ENCODE data around the gene WDR27.
A peak's percentile ranks its signal among the peaks of the same experiment; 100 is the strongest.
"Not testable (repeated sequence)": the region's sequence is repeated elsewhere in the genome, so short reads cannot be mapped to it uniquely, and the experiment has no call there.

WDR27 gene

DNA sequence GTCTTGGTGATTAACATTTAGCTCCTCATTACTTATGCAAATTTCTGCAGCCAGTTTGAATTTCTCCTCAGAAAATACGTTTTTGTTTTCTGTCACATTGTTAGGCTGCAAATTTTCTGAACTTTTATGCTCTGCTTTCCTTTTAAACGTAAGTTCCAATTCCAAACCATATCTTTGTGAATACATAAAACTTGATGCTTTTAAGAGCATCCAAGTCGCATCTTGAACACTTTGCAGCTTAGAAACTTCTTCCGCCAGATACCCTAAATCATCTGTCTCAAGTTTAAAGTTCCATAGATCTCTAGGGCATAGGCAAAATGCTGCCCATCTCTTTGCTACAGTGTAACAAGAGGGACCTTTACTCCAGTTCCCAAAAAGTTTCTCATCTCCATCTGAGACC, 234.1 kb downstream of the WDR27 start:
- not testable (repeated sequence) for DNase-seq

DNA sequence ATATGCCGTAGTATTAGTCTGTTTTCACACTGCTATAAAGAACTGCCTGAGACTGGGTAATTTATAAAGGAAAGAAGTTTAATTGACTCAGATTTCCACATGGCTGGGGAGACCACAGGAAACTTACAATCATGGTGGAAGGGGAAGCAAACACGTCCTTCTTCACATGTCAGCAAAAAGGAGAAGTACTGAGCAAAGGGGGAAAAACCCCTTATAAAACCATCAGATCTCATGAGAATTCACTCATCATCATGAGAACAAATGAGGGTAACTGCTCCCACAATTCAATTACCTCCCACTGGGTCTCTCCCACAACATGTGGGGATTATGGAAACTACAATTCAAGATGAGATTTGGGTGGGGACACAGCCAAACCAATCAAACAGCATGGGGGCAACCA, 235.6 kb downstream of the WDR27 start:
- DNase-seq, result not testable (repeated sequence)

DNA sequence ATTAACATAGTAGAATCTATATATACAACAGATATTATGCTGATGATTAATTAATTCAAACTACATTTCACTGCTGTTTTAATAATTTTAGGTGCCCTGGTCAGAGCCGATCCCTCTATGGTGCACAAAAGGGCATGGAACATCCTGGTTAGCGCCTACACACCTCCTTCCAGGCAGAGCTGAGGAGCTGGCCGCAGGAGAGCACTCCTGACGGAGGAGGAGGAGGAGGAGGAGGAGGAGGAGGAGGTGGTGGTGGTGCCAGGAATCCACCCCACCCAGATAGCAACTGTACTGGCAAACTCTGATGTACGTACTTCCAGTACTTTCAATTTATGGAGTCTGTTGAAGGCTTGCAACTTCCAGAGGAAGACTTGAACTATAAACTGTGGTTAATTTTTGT, 244.1 kb downstream of the WDR27 start:
- DNase-seq, result no peak

DNA sequence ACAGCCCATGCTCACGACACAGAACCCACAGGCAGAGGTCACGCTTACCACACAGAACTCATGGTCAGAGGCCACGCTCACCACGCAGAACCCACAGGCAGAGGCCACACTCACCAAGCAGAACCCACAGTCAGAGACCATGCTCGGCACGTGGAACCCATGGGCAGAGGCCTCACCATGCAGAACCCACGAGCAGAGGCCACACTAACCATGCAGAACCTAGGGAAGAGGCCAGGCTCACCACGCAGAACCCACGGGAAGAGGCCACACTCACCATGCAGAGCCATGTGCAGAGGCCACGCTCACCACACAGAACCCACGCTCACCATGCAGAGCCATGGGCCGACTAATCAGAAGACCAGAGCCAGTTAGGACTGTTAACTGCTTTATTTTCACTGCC, 245.0 kb downstream of the WDR27 start:
- DNase-seq, result no peak

DNA sequence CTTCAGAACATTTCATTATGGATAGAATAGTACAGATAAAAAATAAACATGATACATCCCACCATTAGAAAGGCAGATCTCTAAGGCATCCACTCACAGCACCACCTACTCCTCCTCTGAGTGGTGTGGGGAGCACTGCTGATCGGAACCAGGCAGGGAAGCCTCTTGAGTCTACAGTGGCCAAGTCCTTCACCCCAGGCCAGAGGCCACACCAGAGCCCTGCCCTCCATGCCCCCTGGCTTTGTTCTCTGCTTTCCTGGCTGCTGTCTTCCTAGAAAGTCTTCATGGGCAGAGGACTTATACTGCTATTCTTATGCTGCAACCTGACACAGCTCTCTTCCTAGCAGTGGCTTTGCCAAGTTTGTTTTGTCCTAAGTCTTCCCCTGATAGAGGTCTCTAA, 246.4 kb downstream of the WDR27 start:
- DNase-seq, result no peak

DNA sequence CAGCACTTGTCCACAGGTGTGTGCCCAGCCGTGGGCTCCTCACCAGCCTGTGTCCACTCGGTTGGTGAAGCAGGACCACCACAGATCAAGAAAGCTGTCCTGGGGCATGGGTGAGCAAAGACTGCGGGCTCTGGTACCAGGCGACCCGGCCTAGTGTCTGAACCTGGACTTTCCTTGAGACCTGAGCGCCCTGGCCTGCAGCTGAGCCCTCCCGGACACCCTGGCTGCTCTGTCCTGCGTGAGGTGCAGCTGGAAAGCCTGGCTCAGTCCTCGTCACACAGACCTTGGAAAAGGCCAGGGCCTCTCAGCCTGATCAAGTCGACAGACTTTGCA, 247.0 kb downstream of the WDR27 start:
- no peak for DNase-seq

DNA sequence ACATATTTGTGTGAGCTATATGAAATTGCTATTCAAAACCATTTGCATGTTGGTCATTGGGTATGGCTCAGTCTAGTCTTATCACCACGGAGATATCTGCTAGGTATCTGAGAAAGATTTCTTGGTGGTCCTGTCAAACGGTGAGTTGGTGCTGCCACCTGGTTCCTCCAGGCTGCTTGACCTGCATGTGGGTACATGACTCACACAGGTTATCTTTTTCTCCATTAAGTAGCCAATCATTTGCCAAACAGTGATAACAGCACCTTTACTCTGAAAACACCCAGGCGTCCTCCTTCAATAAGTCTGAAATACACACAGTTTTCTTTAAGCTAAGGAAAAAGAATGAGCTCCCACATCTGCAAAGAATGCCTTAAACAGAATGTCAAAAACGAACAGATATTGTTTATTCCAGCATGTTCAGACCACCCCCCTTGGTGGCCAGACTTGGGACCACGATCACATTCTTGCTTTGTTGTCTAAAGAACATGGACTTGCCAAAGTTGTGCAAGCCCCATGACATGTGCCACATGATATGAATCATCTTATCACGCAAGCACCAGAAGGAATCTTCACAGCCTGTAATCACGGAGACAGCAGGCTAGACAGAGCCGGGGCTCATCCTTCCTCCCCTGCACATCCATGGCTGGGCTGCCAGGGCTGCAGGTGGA, 247.5 kb downstream of the WDR27 start:
- DNase-seq, result no peak

DNA sequence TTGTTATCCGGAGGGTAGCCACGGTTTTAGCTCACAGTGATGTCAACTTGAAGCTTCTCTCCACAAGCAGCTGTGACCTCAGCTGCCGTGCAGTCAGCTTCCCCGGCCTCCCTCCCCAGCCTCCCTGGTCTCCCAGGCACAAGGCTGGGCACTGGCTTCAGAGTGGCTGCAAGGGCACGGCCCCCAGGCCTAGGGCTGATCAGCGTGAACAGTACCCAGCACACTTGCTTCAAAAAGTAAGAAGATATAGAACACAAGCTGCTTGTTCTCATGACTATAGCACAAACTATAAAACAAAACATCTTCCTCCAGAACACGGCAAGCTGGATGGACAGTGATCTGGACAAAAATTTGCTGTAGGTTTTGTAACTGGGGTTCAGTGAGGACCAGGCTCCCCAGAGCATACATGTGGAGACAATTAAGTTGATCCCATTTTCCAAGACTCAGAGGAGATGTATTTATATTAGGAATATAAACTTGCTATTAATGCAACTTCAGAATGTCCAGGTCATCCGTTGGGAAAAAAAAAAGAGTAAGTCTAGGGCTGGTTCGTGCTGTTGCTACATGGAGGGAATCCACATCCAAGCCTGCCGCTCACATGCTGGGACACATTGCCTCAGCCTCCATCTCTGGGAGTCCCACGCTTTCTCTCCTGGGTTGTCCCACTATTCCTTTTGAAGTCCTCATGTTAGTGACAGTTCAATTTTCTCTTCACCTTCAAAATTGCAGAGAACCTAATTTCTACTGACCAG, 248.8 kb downstream of the WDR27 start:
- DNase-seq, result no peak

DNA sequence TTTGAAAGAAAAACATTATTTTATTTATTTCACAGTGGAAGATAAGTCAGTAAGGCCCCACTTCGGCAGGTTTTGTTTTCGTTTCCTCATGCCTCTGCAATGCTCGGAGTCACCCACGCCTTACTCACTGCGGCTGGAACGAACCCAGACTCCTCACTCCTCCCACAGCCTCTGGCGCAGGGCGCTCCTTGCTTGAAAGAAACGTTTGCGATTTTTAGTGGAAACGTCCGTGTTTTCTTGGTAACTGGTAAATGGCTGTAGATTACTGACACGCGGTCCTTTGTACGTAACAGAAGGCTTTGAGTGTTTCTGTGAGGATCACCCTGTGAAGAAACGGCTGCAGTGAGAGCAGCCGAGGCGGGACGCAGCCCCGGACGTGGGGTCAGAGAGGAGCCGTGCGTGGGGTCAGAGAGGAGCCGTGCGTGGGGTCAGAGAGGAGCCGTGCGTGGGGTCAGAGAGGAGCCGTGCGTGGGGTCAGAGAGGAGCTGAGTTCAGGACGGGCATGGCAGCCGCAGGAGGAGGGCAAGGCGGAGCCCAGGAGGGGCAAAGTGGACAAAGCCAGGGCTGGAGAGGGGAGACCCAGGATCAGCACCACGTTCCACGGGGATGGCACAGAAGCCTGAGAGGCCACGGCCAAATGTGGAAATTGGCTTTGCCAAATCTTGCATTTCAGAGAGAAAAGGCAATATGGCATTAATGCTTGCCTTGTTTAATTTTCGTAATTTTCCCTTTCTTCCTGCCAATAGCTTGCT, 249.5 kb downstream of the WDR27 start:
- DNase-seq, result peak in 1 of 2 experiments; percentile 5

DNA sequence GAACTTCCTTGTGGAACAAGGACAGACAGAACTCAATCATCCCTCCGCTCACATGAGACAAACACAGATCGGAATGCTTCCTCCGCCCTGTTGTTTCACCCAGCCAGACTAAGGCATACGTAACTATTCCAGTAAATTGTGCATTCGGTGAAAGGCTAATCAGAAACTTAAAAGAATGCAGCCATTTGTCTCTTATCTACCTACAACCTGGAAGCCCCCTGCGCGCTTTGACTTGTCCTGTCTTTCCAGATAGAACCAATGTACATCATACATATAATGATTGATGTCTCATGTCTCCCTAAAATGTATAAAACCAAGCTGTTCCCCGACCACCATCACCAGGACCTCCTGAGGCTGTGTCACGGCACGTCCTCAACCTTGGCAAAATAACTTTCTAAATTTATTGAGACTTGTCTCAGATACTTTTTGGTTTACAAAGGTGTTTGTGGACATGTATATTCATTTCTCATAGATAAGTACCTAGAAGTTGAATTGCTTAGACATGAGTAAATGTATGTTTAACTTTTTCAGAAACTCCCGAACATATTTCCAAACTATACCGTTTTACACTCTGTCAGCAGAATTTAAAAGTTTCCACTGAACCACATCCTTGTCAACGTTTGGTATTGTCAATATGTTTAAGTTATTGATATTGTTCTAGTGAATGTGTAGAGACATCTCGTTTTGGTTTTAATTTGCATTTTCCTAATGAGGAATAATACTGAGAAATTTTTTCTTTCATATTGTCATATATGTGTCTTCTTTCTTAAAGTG, 250.6 kb downstream of the WDR27 start:
- DNase-seq, result no peak

DNA sequence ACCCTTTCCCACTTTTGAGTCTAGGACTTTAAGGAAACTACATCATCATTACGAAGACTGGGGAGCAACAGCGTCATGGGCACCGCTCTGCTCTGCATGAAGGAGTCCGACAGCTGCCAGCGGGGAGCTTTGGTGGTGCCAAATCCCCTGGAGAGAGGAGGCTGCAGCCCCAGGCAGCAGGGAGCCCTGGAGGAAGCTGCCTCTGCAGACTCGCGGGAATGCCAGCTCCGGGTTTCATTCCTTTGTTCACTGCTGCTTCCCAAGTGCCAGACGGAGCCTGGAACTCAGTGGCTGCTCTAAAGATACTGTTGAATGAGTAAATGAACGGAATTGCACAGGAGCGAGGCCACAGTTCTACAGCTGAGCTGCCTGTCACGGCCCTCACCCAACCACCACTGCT, 251.7 kb downstream of the WDR27 start:
- DNase-seq, result no peak

DNA sequence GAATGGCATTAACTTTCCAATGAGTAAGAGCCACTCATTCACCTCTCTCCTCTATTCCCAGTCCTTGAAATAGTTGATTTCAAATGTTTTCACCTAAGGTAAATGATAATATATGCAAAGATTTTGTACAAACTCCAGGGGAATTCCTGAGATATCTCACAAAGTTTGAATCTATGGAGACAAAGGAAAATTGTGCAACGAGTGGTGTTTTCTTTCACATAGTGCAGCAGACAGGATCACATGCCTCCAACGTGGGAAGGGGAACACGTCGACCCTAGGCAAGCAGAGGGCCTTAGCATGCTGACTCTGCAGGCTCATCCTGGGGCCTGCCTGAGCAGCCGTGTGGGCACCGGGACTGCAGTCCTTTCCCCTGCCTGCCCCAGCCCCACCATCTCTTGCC, 252.6 kb downstream of the WDR27 start:
- no peak for DNase-seq

DNA sequence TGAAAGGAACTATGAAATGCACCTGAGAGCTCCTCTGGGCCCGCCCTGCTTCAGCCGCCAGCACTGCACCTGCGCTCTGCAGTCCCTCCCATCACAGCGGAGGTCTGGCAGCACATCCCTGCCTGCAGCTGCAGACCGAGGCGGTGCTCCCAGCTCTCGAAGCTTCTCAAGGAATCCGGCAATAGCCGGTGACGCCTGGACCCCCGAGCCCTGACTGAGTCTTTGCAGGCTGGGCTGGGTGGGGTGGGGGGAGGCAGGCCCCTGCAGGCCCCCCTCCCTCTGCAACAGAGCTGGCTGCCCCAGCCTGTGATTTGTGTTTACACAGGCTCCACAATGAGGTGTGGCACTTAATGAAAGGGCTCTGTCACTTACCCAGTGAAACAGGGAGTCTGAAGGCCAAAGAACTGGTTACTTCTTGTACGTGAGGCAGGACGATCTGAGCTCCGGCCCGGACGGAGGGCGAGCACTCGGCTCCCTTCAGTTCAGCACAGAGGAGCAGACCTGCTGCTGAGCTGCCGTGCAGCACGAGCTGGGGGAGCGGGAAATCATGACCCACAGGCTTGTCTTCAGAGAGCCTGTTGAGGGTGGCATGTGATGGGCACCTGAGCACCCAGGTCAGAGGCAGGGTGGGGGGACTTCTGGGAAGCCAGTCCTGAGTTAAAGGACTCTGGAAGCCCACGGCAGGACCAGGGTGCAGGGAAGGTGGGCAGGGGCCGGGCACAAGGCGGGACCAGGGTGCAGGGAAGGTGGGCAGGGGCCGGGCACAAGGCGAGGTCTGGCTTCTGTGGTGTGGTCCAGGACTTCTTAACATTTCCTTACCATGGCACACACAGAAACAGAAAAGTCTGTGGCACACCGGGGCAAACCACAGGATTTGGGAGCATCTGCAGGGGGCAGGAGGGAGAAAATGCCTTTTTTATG, 255.9 kb downstream of the WDR27 start:
- DNase-seq, result no peak

DNA sequence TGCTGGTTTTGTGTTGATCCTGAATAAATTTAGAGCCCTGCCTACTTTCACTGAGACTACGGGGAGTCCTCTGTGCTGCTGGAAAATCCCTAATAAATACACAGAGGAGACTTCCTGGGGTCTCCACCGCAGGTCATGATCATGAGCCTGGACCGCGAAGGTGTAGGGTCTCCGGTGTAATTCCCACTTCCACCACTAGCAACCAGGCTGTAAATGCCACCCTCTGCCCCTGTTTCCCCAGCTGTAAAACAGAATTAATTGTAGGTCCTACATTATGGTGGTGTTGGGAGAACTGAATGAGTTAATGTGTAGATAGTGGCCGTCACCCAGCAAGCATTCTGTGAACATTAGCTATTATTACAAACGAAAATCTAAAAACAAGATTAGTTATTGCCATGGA, 256.6 kb downstream of the WDR27 start:
- DNase-seq, result no peak

DNA sequence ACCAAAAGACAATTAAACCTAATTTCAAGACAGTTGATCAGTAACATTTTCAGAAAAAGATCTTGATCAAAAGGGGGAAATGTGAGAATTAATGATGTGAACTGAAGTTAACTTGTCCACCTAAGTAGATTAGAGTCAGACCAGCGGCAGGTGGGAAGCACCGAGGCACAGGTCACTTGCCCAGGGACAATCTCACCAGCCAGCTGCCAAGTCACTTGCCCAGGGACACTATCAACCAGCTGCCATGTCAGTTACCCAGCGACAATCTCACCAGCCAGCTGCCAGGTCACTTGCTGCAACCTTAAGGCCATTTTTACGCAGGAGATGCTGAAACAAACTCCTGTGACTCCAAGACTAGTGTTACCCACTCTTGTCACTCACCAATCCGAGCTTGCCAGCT, 260.5 kb downstream of the WDR27 start:
- no peak for DNase-seq

DNA sequence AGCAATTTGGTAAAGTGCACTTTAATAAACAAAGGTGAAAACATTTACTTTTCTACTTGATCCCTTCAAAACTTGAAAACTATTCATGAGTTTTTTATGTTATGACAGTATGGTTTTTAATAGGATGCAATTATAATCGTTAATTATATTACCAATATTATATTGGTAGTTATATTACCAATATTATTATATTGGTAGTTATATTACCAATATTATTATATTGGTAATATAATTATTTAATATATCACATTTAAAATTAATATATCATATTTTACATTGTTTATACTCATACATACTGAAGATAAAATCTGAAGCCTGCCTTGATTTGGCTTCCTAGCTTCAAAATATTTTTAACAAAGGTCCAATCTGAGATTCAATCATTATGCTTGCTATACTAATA, 262.1 kb downstream of the WDR27 start:
- no peak for DNase-seq

DNA sequence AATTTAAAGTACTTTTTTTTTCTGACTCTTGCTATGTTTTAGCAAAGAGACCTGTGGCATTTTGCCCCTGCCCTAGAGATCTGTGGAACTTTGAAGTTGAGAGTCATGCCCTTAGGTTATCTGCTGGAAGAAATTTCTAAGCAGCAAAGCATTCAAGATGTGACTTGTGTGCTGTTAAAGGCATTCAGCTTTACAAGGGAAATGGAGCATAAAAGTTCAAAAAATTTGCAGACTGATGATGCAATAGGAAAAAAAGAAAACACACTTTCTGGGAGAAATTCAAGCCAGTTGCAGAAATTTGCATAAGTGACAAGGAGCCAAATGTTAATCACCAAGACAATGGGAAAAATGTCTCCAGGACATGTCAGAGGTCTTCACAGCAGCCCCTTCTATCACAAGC, 267.3 kb downstream of the WDR27 start:
- not testable (repeated sequence) for DNase-seq

DNA sequence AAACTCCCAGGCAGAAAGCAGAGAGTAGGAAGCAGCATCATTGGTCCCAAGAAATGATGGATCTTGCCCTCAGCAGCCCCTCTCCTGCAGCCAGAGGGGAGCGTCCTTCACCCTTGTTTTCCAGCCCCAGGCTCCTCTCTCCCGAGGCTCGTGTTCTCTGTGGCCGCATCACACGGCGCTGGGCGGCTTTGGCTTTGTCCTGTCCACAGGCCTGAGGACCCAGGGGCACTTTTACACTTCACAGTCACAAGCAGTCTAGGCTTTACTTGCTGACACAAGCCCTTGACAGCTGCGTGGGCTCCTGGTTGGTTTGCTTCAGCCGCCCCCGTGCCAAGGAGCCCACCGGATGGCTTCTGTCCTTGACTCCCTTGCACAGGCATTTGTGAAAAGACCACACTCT, 272.8 kb downstream of the WDR27 start:
- DNase-seq, result no peak

DNA sequence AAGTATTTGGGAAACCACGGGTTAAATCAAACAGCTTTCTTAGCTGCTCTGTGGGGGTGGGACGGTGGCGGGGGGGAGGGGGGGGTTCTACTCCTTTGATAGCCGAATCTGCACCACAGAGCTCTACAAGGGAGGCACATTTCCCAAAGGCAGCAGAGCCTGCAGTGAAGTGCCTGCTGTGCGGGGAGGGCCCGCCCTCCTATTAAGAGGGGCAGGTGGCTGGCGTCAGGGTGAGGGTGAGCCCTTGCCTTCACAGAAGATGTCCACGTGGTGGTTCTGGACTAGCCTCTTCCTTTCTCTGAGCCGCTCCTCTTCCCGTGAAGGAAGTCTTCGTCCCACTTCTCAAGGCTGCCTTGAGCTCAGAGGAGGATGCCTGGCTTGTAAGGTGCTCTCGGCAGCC, 273.3 kb downstream of the WDR27 start:
- DNase-seq, result no peak

DNA sequence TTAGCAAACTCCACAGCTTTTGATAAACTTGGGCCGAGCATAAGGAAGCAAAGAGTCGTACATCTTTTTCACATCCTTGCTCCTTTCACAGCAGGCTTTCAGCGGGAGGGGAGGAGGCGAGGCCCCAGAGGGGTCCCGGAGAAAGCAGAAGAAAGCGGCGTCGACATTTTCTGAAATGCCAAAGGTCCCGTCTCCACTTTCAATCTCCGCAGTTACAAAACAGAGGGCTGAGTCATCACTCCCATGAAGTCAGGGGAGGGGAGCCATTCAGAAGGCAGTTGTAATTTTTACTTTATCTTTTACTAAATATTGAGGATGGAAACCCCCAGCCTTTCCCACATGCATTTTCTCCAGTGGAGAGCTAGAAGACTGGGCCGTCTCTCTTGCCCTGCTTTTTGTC, 274.0 kb downstream of the WDR27 start:
- no peak for DNase-seq

DNA sequence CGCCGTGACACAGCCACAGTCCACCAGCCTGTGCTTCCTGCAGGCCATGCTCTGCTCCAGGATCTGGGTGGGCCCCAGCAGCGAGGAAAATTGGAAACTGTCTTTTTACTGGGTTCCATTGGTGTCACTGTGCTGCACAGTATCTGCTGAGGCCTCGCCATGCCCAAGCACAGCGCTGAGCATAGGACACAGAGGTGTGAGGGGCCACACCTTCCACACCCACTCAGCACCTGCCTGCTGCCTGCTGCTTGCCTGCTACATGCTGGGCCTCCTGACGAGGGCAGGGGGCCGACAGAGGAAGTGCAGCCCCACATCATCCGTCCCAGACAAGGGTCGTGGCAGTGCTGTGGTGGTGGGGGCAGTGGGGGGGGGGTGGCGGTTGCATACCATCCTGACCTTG, 275.2 kb downstream of the WDR27 start:
- no peak for DNase-seq

DNA sequence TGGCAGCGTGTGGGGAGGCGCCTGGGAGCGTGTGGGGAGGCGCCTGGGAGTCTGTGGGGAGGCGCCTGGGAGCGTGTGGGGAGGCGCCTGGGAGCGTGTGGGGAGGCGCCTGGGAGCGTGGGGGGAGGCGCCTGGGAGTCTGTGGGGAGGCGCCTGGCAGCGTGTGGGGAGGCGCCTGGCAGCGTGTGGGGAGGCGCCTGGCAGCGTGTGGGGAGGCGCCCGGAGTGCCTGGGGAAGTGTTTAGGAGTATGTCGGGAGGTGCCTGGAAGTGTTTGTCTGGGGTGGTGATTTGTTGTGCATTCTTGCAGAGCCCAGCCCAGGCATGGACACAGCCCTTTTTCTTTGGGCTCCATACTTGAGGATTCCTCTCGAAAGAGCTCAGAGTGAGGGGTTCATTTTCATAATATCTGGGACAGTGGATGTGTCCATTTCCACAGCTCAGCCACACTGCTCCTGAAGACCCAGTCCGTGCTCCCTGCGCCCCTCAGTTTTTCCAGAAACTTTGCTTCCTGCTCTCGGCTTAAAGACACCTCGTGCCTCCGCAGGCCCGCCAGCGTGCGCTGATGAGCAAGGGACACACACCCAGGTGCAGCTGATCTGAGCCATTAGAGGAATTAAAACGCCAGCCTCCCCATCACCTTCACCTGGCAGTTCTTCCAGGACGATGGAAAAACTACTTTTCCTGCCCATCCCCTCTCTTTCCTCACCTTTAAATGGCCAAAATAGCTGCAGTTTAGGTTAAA, 276.0 kb downstream of the WDR27 start:
- no peak for DNase-seq
